GM10248 (cell line): Measurements from ENCODE around the gene SLC16A10.
"Not testable (repeated sequence)": the region's sequence is repeated elsewhere in the genome, so short reads cannot be mapped to it uniquely, and the experiment has no call there.

Experiments
- CTCF ChIA-PET: fragments of 300-600 bp; sonication (Branson Sonifier 250); formaldehyde crosslinking; extraction: SDS; loops from one replicate; lab custom pipeline; 2021; ENCODE audit warnings: antibody characterized with exemption; lab: Yijun Ruan, JAX
- POLR2A ChIA-PET: fragments of 350-650 bp; sonication (Branson Sonifier 250); formaldehyde crosslinking; extraction: SDS; loops from one replicate; lab custom pipeline; 2020; ENCODE audit warnings: antibody characterized with exemption; lab: Yijun Ruan, JAX
- DNase-seq: peaks from one replicate; pipeline ENCODE4 v3.0.0; 2012; ENCODE audit errors: extremely low spot score
- CTCF ChIP-seq: IDR thresholded peaks from 2 replicates; pipeline ENCODE4 v1.5.1; 2012; ENCODE audit warnings: mild to moderate bottlenecking, low read depth; ENCODE audit errors: extremely low read depth, missing control alignments, control extremely low read depth

The SLC16A10 gene

GRCh38 chr6:111052171-111052570 lies 35.1 kb upstream of the SLC16A10 start:
- DNase-seq: no peak
- ChIA-PET CTCF (no interaction called here), POLR2A (no interaction called here)
- TF ChIP-seq CTCF: no peak

GRCh38 chr6:111057074-111057752 lies 30.1 kb upstream of the SLC16A10 start:
- ChIA-PET CTCF (interaction anchor here (0.8 to 3.5 kb wide), 28 partner anchors 8 to 588 kb away, joined by 3 to 37 read pairs (median 4); a partner anchor contains a TSS), POLR2A (no interaction called here)
- TF ChIP-seq CTCF: peak; percentile 84
- DNase-seq: peak; percentile 48

- DNase-seq: no peak
- POLR2A ChIA-PET: no interaction called here
- CTCF ChIA-PET: interaction anchor here (1.0 to 1.8 kb wide), 2 partner anchors 19 to 149 kb away, joined by 4 read pairs; no protein-coding TSS in a partner anchor
- no peak for TF ChIP-seq CTCF
Measured at GRCh38 chr6:111061508-111061907, 25.8 kb upstream of the SLC16A10 start.

- CTCF ChIA-PET: interaction anchor here (1.0 to 1.8 kb wide), 2 partner anchors 19 to 148 kb away, joined by 4 read pairs; no protein-coding TSS in a partner anchor
- POLR2A ChIA-PET: not testable (repeated sequence)
Measured at GRCh38 chr6:111061985-111062384, 25.3 kb upstream of the SLC16A10 start.

GRCh38 chr6:111062860-111063259 lies 24.4 kb upstream of the SLC16A10 start:
- CTCF ChIA-PET: interaction anchor here (1.8 kb wide), 1 partner anchor 20 kb away, joined by 4 read pairs; no protein-coding TSS in a partner anchor
- DNase-seq, POLR2A ChIA-PET: not testable (repeated sequence)

More at GRCh38 chr6:111061985-111062384, 25.3 kb upstream of the SLC16A10 start:
- DNase-seq: not testable (repeated sequence)

GRCh38 chr6:111068109-111068865 lies 19.0 kb upstream of the SLC16A10 start:
- ChIA-PET CTCF (interaction anchor here (0.6 to 5.5 kb wide), 3 partner anchors 10 to 132 kb away, joined by 3 to 37 read pairs (median 4); no protein-coding TSS in a partner anchor), POLR2A (no interaction called here)
- DNase-seq: no peak
- TF ChIP-seq CTCF: no peak

- TF ChIP-seq CTCF: no peak
- CTCF ChIA-PET: interaction anchor here (5.5 kb wide), 1 partner anchor 11 kb away, joined by 37 read pairs; no protein-coding TSS in a partner anchor
- DNase-seq: no peak
- POLR2A ChIA-PET: no interaction called here
Measured at GRCh38 chr6:111068866-111069234, 18.5 kb upstream of the SLC16A10 start.
